HG02884 (cell line): ENCODE data around the gene AAK1.
A peak's percentile ranks its signal among the peaks of the same experiment; 100 is the strongest.
"Not testable (repeated sequence)": the region's sequence is repeated elsewhere in the genome, so short reads cannot be mapped to it uniquely, and the experiment has no call there.

Experiments used
- ATAC-seq: cut with Tn5 transposase; IDR thresholded peaks from one replicate; pipeline ENCODE4 v1.9.1; 2021; ENCODE audit warnings: mild to moderate bottlenecking, moderate library complexity; ENCODE audit not compliant: unreplicated experiment

Gene AAK1

GRCh38 chr2:69643602-69644505 is at the start of gene AAK1:
AAK1 (minus strand) TSS chr2:69643739; CDS start chr2:69643040, 699 bp downstream.
- peak; percentile 36 for ATAC-seq

- ATAC-seq, result no peak
Measured at GRCh38 chr2:69692424-69692823, 48.9 kb upstream of the AAK1 start.

- no peak for ATAC-seq
Measured at GRCh38 chr2:69689969-69690368, 46.4 kb upstream of the AAK1 start.

GRCh38 chr2:69689466-69689865 is 45.9 kb upstream of the AAK1 start:
- no peak for ATAC-seq

- no peak for ATAC-seq
Measured at GRCh38 chr2:69687971-69688611, 44.6 kb upstream of the AAK1 start.

- no peak for ATAC-seq
Measured at GRCh38 chr2:69686813-69687212, 43.3 kb upstream of the AAK1 start.

GRCh38 chr2:69685321-69686048 is 41.9 kb upstream of the AAK1 start:
- no peak for ATAC-seq

- ATAC-seq, result no peak
Measured at GRCh38 chr2:69683170-69683971, 39.8 kb upstream of the AAK1 start.

- ATAC-seq, result no peak
Measured at GRCh38 chr2:69682525-69682924, 39.0 kb upstream of the AAK1 start.

GRCh38 chr2:69680001-69680675 is 36.6 kb upstream of the AAK1 start:
- ATAC-seq, result no peak

GRCh38 chr2:69677914-69678313 is 34.4 kb upstream of the AAK1 start:
- ATAC-seq, result no peak

- no peak for ATAC-seq
Measured at GRCh38 chr2:69676146-69676545, 32.6 kb upstream of the AAK1 start.

- ATAC-seq, result no peak
Measured at GRCh38 chr2:69674316-69674670, 30.8 kb upstream of the AAK1 start.

GRCh38 chr2:69673098-69673497 is 29.6 kb upstream of the AAK1 start:
- not testable (repeated sequence) for ATAC-seq

- ATAC-seq, result no peak
Measured at GRCh38 chr2:69669666-69670065, 26.1 kb upstream of the AAK1 start.

- no peak for ATAC-seq
Measured at GRCh38 chr2:69668598-69668997, 25.1 kb upstream of the AAK1 start.

GRCh38 chr2:69667805-69668382 is 24.4 kb upstream of the AAK1 start:
- ATAC-seq, result no peak

GRCh38 chr2:69665152-69665551 is 21.6 kb upstream of the AAK1 start:
- ATAC-seq, result no peak

- no peak for ATAC-seq
Measured at GRCh38 chr2:69663860-69664259, 20.3 kb upstream of the AAK1 start.

GRCh38 chr2:69662547-69662946 is 19.0 kb upstream of the AAK1 start:
- ATAC-seq, result not testable (repeated sequence)
